Activated CD4-positive, alpha-beta T cell treated with anti-CD3 and anti-CD28 coated beads, Interleukin-2, amount 50 U/mL, for 24 hours (primary cell): ENCODE data around the gene EEF1AKMT2.
"Not testable (repeated sequence)": the region's sequence is repeated elsewhere in the genome, so short reads cannot be mapped to it uniquely, and the experiment has no call there.

Experiments used
- DNase-seq, 2 donors: peaks; one replicate each; pipeline ENCODE4 v3.0.0-alpha.2; 2020; ENCODE audit warnings: low read depth in 1 of 2, low spot score in 1 of 2

EEF1AKMT2 gene

GRCh38 chr10:124756156-124756903 lies 35.4 kb downstream of the EEF1AKMT2 start:
- no peak for DNase-seq

DNA sequence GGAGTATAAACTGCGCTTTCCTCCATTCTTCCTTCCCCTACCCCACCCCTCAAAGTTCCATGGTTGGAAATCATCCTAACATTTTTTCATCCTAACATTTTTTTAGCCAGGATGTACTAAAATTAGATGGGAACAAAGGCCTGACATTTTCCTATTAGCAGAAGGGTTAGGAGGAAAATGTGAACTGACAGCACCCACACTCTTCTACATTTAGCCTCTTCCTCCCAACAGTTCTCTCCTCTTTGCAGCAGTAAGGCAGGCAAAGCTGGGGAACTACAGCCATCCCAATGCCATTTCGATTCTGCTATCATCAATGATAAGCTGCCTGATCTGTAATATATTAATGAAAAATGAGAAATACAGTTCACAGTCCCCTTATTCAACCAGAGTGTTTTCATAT lies 36.1 kb downstream of the EEF1AKMT2 start:
- DNase-seq: no peak

DNA sequence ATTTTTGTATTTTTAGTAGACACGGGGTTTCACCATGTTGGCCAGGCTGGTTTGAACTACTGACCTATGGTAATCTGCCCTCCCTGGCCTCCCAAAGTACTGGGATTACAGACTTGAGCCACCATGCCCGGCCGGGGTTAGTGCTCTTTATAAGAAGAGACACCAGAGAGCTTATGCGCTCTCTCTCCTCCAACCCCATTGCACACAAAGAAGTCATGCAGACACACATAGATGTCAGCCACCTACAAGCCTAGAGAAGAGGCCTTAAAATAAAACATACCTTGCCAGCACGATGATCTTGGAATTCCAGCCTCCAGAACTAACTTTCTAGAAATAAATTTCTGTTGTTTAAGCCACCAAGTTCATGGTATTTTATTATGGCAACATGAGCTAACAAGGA lies 37.5 kb downstream of the EEF1AKMT2 start:
- DNase-seq: no peak

DNA sequence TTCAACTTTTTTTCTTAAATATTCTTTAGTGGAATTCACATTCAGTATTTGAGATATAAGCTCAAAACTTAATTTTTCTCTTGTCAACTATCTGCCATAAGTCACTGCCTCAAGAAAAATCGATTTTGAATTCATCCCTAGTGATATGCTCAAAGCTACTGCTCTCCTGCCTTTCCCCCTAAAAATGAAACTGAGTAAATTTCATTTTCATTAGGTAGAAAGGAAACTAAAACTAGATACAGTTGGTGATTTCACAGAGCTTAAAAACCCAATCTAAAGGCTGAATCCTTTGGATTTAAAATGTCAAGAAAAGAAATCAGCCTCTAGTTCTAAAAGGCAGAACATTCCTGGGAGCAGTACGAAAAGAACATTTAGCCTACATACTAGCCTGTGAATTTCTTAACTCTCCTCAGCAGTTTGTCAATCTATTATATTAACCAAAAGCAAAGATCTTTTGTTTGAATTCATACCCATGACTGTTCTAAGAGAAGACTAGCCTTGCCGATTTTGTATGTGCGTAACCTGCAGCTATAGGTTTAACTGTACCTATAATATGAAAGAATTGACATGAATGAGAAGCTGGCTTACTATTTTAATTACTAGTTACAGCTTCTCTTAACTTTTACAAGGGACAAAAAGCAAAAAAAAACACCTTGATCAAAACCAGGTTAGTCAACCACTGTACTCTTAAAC lies 42.6 kb downstream of the EEF1AKMT2 start:
- DNase-seq: no peak

DNA sequence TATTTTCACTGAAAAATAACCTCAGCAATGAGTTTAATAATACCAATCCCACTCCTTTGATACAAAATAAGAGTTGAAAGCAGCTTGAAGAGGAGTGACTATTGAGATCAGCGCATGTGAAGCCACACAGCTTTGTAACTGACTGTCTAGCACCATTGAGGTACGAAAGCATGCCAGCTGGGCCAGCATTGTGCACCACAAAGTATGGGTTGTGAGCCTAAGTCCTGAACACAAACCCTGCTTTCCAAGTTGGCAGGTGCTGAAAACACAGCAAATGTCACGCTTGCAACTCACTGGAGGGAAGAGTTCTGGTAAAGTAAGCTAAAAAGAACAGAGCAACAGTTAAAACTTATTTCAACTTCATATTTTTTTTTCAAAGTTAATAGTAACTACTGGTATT lies 43.5 kb downstream of the EEF1AKMT2 start:
- DNase-seq: no peak

DNA sequence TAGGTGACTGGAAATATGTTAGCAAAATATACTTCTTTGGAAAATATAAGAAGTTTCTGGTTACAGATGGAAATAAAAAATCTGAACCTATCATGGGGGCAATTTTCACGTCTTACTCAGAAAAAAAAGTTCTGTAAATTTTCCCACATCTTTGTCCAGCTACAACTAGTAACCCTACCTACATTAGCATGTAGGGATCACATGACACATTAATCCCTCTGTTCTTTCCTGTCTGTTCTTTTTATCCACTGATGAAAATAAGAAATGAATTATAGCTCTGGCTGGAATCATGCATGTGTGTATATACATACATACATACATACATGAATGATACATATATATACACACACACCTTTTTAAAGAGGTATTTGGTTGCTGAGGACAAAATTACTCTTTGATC lies 43.9 kb downstream of the EEF1AKMT2 start:
- DNase-seq: no peak

DNA sequence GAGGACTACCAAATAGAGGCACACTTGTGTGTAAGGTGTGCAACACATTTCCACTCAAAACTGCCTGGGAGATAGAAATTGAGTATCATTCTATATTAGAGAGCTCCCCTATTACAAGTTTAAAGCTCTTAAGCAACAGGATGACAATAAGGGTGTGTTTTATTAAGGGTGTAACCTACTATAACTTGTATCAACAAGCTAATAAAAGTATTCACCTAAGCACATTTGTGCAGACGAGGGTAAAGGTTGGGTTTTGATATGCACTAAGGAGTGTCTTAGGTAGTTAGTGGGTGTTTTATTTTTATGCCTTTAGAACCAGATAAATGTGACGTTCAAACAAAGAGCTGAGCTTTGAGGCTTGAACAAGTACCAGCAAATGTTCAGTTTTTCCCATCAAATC lies 44.7 kb downstream of the EEF1AKMT2 start:
- no peak for DNase-seq

DNA sequence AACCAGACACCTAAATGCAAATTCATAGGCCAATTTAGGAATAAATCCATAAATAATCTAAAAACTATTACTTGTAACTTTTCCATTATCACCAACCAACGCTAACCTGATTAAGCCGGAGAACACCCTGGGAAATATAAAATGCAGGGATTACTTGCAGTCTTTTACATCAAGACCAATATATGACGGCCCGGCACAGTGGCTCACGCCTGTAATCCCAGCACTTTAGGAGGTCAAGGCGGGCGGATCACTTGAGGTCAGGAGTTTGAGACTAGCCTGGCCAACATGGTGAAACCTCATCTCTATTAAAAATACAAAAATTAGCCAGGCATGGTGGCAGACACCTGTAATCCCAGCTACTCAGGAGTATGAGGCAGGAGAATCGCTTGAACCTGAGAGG lies 45.2 kb downstream of the EEF1AKMT2 start:
- not testable (repeated sequence) for DNase-seq

- DNase-seq: no peak
Measured at GRCh38 chr10:124745673-124746072, 46.0 kb downstream of the EEF1AKMT2 start.

DNA sequence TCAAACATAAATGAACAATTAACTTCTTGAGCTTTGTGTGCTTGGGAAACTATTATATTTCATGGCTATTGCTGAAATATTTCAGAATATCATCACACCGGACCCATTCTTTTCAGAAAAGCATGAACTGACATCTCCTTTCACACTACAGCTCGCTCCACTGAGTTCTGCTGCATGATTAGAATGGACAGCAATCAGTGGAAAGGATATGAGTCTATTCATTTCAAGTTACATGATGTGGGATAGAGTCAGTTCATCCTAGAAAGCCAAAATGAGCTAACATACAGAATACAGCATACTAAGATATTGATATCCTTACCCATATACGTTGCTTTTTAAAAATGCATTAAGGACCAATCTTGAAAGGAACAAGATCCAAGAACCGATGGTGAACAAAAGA lies 46.4 kb downstream of the EEF1AKMT2 start:
- DNase-seq: no peak

- DNase-seq: peak; percentile 55 to 59
Measured at GRCh38 chr10:124744102-124745050, 47.3 kb downstream of the EEF1AKMT2 start, which contains the start of gene FAM53B. Gene FAM53B (minus strand): TSS chr10:124744378. CDS start chr10:124706713, 37,665 bp downstream.

DNA sequence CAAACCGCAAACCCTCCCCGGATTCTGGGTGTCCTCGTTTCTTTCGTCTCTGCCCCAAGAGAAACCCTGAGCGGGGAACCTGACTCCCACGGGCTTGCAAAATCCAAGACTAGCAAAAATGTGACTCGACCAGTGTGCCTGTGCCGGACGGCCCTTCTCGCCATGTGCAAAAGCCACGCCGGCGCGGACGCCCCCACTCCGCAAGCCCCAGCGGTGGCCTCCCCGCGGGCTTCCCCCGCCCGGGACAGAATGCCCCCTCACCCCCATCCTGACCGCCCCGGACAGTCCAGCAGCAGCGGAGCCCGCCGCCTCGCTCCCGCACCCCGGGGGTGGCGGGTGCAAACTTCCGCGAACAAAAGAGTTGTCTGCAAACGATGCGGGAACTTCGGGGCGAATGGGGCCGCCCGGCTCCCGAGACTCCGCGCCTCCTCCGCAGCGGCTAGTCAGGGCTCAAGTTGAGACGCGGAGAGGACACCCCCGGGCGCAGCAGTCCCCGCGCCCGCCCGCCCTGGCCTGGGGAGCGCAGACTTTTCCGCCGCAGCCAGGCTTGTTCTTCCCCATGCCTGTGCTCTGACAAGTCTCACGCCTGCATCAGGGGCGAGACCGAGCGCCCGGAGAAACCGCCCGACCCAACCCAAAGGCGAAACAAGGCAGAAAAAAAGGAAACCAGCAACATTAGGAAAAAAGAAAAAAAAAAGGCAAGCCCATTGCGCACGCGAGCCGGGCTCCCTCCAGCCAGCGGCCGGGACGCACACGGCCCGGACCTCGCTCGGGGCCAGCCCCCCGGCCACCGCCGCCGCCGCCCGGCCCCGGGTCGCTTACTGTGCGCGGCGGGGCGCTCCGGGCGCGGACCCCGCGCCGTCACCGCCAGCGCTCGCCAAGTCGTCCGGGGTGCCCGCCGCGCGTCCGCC lies 48.2 kb downstream of the EEF1AKMT2 start:
- no peak for DNase-seq

GRCh38 chr10:124742413-124743190 lies 49.1 kb downstream of the EEF1AKMT2 start:
- DNase-seq: no peak

- no peak for DNase-seq
Measured at GRCh38 chr10:124741922-124742412, 49.7 kb downstream of the EEF1AKMT2 start.

DNA sequence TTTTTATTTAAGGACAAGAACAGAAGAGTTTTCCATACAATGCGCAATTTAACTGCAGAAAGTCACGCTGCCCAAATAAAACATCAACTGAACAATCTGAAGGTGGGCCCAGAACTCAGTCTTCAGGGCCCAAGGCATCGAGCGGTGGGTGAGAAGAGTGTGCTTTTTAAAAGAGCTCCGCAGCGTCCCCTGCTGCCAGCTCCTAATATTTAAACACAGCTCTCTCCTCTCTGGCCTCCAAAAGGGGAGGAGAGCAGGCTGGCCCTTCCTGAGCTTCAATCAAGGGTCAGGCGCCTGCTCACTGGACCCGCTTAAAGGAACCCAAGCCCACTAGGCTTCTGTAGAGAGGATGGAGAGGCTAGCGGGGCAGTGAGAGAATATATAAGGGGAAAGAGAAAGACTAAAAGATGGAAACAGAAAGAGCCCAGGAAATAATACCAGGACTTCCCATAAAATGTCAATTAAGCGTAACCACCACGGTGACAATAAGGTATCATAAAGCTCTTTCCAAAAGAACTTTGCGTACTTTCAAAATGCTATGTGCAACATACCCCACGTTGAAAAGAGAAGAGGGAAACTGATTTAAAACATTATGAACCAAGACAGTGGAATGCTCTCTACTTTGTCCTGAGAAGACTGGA lies 50.3 kb downstream of the EEF1AKMT2 start:
- DNase-seq: peak in 1 of 2 donors; percentile 61

DNA sequence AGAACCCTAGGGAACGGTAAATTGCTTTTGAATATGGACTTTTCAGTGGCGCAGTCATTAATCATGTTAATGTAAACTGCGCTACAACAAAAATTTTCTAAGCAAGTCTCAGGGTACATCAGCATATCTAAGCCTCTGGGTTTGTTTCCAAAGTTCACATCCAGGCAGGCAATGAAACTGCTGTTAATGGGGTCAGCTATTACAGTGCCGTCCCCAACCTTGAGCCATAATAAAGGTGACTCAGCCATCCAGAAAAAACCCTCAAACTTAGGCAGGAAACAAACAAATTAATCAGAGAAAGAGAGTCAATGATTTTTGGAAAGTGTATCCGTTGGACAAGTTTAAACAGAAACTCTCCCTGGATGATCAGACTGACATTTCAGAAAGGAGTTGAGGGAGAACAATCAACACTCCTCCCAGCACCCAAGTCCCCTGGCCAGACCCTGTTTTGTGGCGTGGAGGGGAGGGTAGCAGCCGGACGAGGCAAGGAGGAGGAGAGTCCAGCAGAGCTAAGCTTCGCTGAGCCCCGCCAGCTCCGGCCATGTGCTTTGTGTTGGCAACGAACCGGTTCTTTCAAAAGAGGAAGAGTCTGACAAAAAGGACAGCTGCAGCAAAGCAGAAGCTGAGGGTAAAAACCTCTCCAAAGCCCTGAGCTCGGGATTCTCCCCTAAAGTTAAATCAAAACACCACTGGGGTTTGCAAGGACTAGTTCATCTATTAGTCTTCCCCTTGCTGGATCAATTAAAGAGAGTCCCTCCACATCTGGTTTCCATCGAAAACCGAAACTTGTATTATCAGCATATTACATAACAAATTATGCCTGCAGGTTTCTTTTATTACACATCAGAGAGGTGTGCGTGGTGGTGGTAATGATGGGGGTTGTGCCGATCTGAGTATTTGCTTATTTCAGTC lies 51.1 kb downstream of the EEF1AKMT2 start:
- no peak for DNase-seq

- no peak for DNase-seq
Measured at GRCh38 chr10:124739986-124740368, 51.7 kb downstream of the EEF1AKMT2 start.
